Heart right ventricle (tissue), 16 donors: Measurements from ENCODE around the gene CLEC9A. TPM values are rescaled to one million over a fixed set of nuclear protein-coding genes. Genes with fewer than 3 reads are reported as not detected.

Experiments used
- ATAC-seq, 8 donors: fragments of 200-7000 bp; cut with Tn5 transposase; one replicate each; pipeline ENCODE4 v1.9.1; 2020; ENCODE audit warnings: mild to moderate bottlenecking in 8 of 8, moderate library complexity in 8 of 8, moderate number of reproducible peaks in 1 of 8
- DNase-seq, 2 donors: peaks; one replicate each; pipeline ENCODE4 v3.0.0-alpha.2; 2020
- H3K27ac ChIP-seq, 10 donors: fragments of 200-600 bp; sonication (generic) in 2 of 10; one replicate each; pipeline versions ENCODE4 v1.5.0 to v1.8.0; 2020 to 2022; ENCODE audit warnings: mild to moderate bottlenecking in 3 of 10
- H3K27me3 ChIP-seq, 7 donors: fragments of 200-600 bp; one replicate each; pipeline ENCODE4 v1.8.0; 2021 to 2022; ENCODE audit warnings: mild to moderate bottlenecking in 2 of 7
- H3K36me3 ChIP-seq, 9 donors: fragments of 200-600 bp; sonication (generic) in 1 of 9; one replicate each; pipeline versions ENCODE4 v1.5.0 to v1.8.0; 2020 to 2022; ENCODE audit warnings: mild to moderate bottlenecking in 2 of 9
- H3K4me1 ChIP-seq, 9 donors: fragments of 200-600 bp; sonication (generic) in 1 of 9; one replicate each; pipeline versions ENCODE4 v1.5.0 to v1.8.0; 2020 to 2022; ENCODE audit warnings: mild to moderate bottlenecking in 4 of 9
- H3K4me3 ChIP-seq, 10 donors: fragments of 200-600 bp; sonication (generic) in 2 of 10; one replicate each; pipeline versions ENCODE4 v1.5.0 to v1.8.0; 2020 to 2022; ENCODE audit warnings: mild to moderate bottlenecking in 7 of 10, moderate library complexity in 2 of 10
- H3K9me3 ChIP-seq, 11 donors: fragments of 200-600 bp in 10 of 11; sonication (generic) in 2 of 11; one replicate each; pipeline versions ENCODE4 v1.5.0 to v1.8.0; 2013 to 2022; ENCODE audit warnings: mild to moderate bottlenecking in 2 of 11, control low read depth in 1 of 11, moderate library complexity in 1 of 11
- CTCF ChIP-seq, 9 donors: fragments of 200-600 bp; sonication (generic) in 2 of 9; IDR thresholded peaks; one replicate each; pipeline versions ENCODE4 v1.5.0 to v1.8.0; 2021 to 2022; ENCODE audit warnings: antibody characterized with exemption in 9 of 9, mild to moderate bottlenecking in 5 of 9, moderate library complexity in 1 of 9
- WGBS, 2 donors: extraction: QIAGEN DNeasy Blood & Tissue Kit; methylation state at CpG; one replicate each; pipeline ENCODE4 v1.1.7; 2013; ENCODE audit warnings: inconsistent platforms in 1 of 2; 5-methylcytosine and 5-hydroxymethylcytosine counted together
- intact Hi-C, 10 donors: fragments of 100-400 bp; cut with DNase I; formaldehyde crosslinking; loops; one replicate each; pipeline versions ENCODE4 v1.11.1 to v1.14.2; 2022
- polyA plus RNA-seq, 2 donors: library from polyadenylated mRNA; stranded (reverse); fragments of 200-250 nt; gene quantifications; one replicate each; pipeline ENCODE4 v1.2.3, GENCODE V29; 2013
- total RNA-seq, 10 donors: library from RNA; stranded (reverse); fragmentation: NEBNext Ultra II Directional in 3 of 10; extraction: Animal tissue kit (Norgen Biotek cat#: 25700) in 3 of 10; gene quantifications; one replicate each; pipeline versions ENCODE4 v1.2.1 to v1.2.4, GENCODE V29; 2021 to 2023
- donor health status: Arrhythmogenic right ventricular cardiomyopathy.
- donor health status: ischemic (EF 13 %, LVEDD 7.1; RV severe dilation, severe dysfunction).
- donor health status: healthy with polysubstance abuse.
- donor health status: DM: no; HTN: yes; CAD: no.
- donor health status: DM: no; HTN: no; CAD: no.
- donor health status: ischemic (EF 25% LVEDD 6.9; RV normal size, moderate dysfunction).
- donor health status: ischemic (EF 25% LVEDD 5.7; RV mildly dilated, moderate dysfunction).
- donor health status: healthy.
- donor health status: DM: yes; HTN: yes; CAD: no.
- donor health status: Ischemic cardiomyopathy.
- donor health status: ischemic (EF 35%, LVEDD 5.7; RV mildly dilated, moderate dysfunction).
- donor health status: nonischemic (EF 11% LVEDD 7.7; RV severe dilation, severe dysfunction).
- donor health status: DM: yes; HTN: yes; CAD: no.
- donor health status: PGD.
- donor health status: ischemic (EF 29% LVEDD 5.4; RV normal size, mild dysfunction).
- donor health status: nonischemic (EF 23%, LVEDD 6.1; RV moderate dilation, normal function).

Gene CLEC9A
- total and polyA plus RNA-seq, 12 donors = 0.04 to 0.37 (median 0.18) TPM; not detected in 8

DNA sequence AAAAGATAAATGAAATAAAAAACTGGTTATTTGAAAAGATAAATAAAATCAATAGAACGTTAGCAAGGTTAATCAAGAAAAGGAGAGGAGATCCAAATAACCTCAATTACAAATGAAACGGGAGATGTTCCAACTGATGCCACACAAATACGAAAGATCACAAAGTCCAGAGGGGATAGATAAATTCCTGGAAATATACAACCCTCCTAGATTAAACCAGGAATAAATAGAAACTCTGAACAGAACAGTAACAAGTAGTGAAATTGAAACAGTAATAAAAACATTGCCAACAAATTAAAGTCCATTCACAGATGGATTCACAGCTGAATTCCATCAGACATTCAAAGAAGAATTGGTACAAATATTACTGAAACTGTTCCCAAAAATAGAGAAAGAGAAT lies 55.9 kb downstream of the CLEC9A start:
- WGBS, 2 donors = 82 to 94% methylated on average over 3 of the region's 3 CpGs
- intact Hi-C loops = no loop called here

DNA sequence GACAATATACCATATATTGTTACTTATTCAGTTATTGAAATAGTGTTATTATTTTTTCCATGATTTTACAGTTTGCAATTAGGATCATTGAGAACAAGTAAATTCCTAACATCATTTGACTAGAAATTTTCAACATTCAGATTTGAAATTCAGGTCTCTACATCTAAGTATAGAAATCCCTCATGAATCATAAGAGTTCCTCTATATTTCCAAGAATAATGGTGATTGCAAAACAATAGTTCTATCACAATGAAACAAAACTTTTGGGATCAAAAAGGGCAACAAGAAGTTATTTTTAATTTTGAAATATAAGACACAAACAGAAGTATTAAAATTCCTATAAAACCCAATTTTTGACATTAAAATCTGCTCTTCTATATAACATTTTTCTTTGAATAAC lies 57.5 kb downstream of the CLEC9A start:
- ATAC-seq (no peak), DNase-seq (no peak)
- intact Hi-C loops = no loop called here
- Histone ChIP-seq H3K4me1 (peaks cover 0 to 41% (median 9%) of the 10 kb centered on the region in 9 donors), H3K9me3 (peaks cover 0 to 21% (median 6%) of the 10 kb centered on the region in 11 donors), H3K27ac (peak overlapping the region in 1 of 10 donors; percentile 71), H3K36me3 (peaks cover 0 to 15% (median 0%) of the 10 kb centered on the region in 9 donors), H3K4me3 (no peak overlapping the region), H3K27me3 (no peaks in the 10 kb centered on the region)
- TF ChIP-seq CTCF (IDR thresholded peaks at IDR 0.05) = no peak

More for the DNA sequence above, 55.9 kb downstream of the CLEC9A start:
- no peak for TF ChIP-seq CTCF (IDR thresholded peaks at IDR 0.05)
- Histone ChIP-seq H3K36me3 (peaks cover 0 to 15% (median 0%) of the 10 kb centered on the region in 9 donors), H3K9me3 (peaks cover 0 to 21% (median 6%) of the 10 kb centered on the region in 11 donors), H3K4me3 (no peak overlapping the region), H3K27me3 (no peaks in the 10 kb centered on the region), H3K4me1 (peaks cover 0 to 44% (median 6%) of the 10 kb centered on the region in 9 donors), H3K27ac (no peak overlapping the region)
- ATAC-seq (no peak), DNase-seq (no peak)

GRCh38 chr12:10088955-10089900 lies 58.7 kb downstream of the CLEC9A start:
- H3K4me1 ChIP-seq = peaks cover 0 to 53% (median 20%) of the 10 kb centered on the region in 9 donors
- DNase-seq (no peak), ATAC-seq (no peak)
- H3K9me3 ChIP-seq = peaks cover 0 to 10% (median 0%) of the 10 kb centered on the region in 11 donors
- no peak for TF ChIP-seq CTCF (IDR thresholded peaks at IDR 0.05)
- no peaks in the 10 kb centered on the region for H3K27me3 ChIP-seq
- peak overlapping the region in 2 of 10 donors; percentile 3 to 71 for H3K27ac ChIP-seq
- H3K4me3 ChIP-seq = peak overlapping the region in 1 of 10 donors; percentile 13
- H3K36me3 ChIP-seq = peaks cover 0 to 5% (median 0%) of the 10 kb centered on the region in 9 donors
- 45 to 46% methylated on average over 8 of the region's 8 CpGs for WGBS, 2 donors
- intact Hi-C loops = no loop called here

DNA sequence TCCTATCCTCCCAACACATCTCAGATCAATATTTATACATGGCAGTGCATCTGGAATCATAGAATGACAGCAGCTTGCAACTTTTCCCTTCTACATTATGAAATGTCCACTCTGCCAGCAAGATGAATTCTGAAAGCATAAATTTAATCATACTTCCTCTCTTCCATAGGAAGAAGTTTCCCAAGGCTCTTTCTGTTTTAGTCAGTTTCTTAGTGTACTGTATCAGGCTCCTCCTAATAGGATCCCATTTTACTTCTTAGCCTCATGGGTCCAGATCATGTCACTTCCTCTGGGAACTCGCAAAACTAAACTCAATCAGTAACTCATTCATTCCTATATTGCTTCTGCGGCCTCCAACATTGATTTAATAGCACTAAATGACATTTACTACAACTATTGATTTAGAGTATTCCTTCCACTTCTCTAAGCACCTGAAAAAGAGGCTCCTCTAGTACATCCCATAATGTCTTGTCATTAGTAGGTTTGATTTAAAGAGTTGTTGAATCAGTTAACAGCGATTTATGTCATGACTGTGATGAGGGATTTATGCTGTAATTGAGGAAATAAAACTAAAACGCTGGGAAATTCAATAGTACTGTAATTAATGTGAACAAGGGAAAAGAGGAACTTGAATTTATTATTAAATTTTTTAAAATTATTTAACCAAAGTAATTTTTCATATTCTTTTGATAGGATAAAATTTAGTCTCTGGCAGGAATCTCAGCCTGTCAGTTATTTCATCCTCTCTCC lies 64.3 kb downstream of the CLEC9A start:
- ATAC-seq (peak in 7 of 8 donors; percentile 39 to 57 (median 55)), DNase-seq (no peak)
- 63 to 79% methylated on average over 4 of the region's 4 CpGs for WGBS, 2 donors
- peaks cover 0 to 59% (median 29%) of the 10 kb centered on the region in 9 donors for H3K4me1 ChIP-seq
- peak overlapping the region in 8 of 10 donors; percentile 22 to 85 (median 80) for H3K27ac ChIP-seq
- no peak for TF ChIP-seq CTCF (IDR thresholded peaks at IDR 0.05)
- no peaks in the 10 kb centered on the region for H3K27me3 ChIP-seq
- H3K36me3 ChIP-seq = no peaks in the 10 kb centered on the region
- intact Hi-C loops = no loop called here
- peak overlapping the region in 2 of 10 donors; percentile 1 to 45 for H3K4me3 ChIP-seq
- H3K9me3 ChIP-seq = no peaks in the 10 kb centered on the region
